WERI-Rb-1 (cell line): Measurements from ENCODE around the gene TMEM163.
A peak's percentile ranks its signal among the peaks of the same experiment; 100 is the strongest.

Experiments used
- DNase-seq: peaks from one replicate; pipeline ENCODE4 v3.0.0-alpha.2; 2020
- H3K27ac ChIP-seq: fragments of 250-450 bp; sonication (Bioruptor Pico); 2 replicates; pipeline ENCODE4 v1.5.1; 2020; ENCODE audit warnings: mild to moderate bottlenecking, moderate library complexity
- H3K27me3 ChIP-seq: fragments of 250-450 bp; sonication (Bioruptor Pico); 2 replicates; pipeline ENCODE4 v1.5.1; 2021; ENCODE audit warnings: mild to moderate bottlenecking, low read depth, moderate library complexity; ENCODE audit not compliant: insufficient read depth, severe bottlenecking
- H3K36me3 ChIP-seq: fragments of 250-450 bp; sonication (Bioruptor Pico); 2 replicates; pipeline ENCODE4 v1.5.1; 2020; ENCODE audit warnings: mild to moderate bottlenecking, moderate library complexity
- H3K4me3 ChIP-seq: 2 replicates; pipeline ENCODE4 v1.5.1; 2011; ENCODE audit warnings: low read depth, mild to moderate bottlenecking, control low read depth, low read length
- H3K9me3 ChIP-seq: fragments of 250-450 bp; sonication (Bioruptor Pico); 2 replicates; pipeline ENCODE4 v1.5.1; 2021; ENCODE audit warnings: mild to moderate bottlenecking, moderate library complexity; ENCODE audit not compliant: severe bottlenecking
- TF ChIP-seq, protein P1 (sequence below): IDR thresholded peaks from 2 replicates; pipeline ENCODE4 v1.5.1; 2011; ENCODE audit warnings: low read depth, mild to moderate bottlenecking, control low read depth, inconsistent platforms, low read length

TMEM163 gene

DNA sequence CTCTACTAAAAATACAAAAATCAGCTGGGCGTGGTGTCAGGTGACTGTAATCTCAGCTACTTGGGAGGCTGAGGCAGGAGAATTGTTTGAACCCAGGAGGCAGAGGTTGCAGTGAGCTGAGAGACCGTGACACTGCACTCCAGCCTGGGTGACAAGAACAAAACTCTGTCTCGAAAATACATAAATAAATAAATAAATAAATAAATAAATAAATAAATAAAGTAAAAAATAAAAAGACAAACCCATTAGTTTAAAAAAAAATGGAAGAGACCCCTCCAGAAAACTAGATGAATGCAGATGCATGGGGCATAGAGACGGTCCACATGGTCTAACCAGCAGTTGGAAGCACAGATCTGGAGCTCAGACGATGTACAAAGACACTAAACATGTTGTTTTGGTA lies 18.1 kb downstream of the TMEM163 start:
- no peaks in the 10 kb centered on the region for H3K9me3 ChIP-seq
- no peaks in the 10 kb centered on the region for H3K36me3 ChIP-seq
- no peak overlapping the region for H3K4me3 ChIP-seq
- no peak for DNase-seq
- TF ChIP-seq, protein P1, sequence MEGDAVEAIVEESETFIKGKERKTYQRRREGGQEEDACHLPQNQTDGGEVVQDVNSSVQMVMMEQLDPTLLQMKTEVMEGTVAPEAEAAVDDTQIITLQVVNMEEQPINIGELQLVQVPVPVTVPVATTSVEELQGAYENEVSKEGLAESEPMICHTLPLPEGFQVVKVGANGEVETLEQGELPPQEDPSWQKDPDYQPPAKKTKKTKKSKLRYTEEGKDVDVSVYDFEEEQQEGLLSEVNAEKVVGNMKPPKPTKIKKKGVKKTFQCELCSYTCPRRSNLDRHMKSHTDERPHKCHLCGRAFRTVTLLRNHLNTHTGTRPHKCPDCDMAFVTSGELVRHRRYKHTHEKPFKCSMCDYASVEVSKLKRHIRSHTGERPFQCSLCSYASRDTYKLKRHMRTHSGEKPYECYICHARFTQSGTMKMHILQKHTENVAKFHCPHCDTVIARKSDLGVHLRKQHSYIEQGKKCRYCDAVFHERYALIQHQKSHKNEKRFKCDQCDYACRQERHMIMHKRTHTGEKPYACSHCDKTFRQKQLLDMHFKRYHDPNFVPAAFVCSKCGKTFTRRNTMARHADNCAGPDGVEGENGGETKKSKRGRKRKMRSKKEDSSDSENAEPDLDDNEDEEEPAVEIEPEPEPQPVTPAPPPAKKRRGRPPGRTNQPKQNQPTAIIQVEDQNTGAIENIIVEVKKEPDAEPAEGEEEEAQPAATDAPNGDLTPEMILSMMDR: no peak
- no peaks in the 10 kb centered on the region for H3K27me3 ChIP-seq
- no peak overlapping the region for H3K27ac ChIP-seq

DNA sequence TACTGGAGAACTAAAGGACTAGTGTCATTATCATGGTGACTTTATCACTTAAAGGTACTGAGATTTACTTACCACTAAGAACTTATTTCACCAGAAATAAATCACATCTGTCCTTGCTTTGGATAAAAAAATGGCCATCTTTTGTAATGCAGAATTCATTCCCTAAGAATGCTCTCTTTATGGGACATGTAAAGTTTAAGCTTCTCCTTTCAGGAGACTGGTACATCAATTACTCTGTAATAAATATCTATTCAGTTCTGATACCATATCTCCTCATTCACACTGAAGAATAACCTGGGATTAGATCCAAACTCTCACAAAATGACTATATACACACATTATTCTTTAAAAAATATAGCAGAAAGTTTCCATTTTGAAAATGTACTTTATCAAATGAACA lies 24.4 kb downstream of the TMEM163 start:
- H3K36me3 ChIP-seq: no peaks in the 10 kb centered on the region
- no peaks in the 10 kb centered on the region for H3K9me3 ChIP-seq
- no peaks in the 10 kb centered on the region for H3K27me3 ChIP-seq
- TF ChIP-seq, protein P1: no peak
- no peak for DNase-seq
- H3K4me3 ChIP-seq: no peak overlapping the region
- H3K27ac ChIP-seq: no peak overlapping the region

DNA sequence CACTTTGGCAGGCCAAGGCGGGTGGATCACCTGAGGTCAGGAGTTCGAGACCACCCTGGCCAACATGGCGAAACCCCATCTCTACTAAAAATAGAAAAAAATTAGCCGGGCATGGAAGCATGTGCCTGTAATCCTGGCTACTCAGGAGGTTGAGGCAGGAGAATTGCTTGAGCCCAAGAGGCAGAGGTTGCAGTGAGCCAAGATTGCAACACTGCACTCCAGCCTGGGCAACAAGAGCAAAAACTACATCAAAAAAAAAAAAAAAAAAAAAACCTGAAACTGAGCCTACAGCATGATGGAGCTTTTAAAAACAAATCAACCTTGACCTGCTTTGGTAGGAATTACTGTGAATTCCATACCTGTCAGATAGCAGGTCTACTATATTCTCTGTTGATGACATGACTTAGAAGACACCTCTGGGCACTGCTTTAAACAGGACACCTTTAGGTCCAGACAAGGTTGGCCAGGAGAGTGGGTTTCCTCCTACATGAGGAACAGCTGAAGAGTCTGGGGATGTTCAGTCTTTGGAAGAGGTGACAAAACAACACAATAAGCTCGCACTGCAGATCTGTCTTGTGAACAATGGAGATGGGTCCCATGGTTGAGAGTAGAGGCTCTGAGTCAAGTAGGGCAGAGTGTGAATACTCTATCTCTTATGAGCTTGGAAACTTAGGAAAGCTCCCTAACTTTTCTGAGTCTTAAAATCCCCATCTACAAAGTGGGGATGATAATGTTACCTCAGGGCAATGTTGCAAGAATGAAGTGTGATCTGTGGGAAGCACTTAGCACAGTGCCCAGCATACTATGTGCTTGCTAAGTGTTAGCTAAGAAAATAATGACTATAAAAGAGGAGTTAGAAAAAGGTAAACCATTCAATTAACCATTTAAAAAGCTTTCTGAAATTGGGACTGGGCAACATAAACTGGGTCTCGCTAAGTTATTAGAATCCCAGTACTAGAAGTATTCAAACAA lies 25.2 kb downstream of the TMEM163 start:
- TF ChIP-seq, protein P1: no peak
- no peak overlapping the region for H3K27ac ChIP-seq
- H3K27me3 ChIP-seq: no peaks in the 10 kb centered on the region
- H3K4me3 ChIP-seq: no peak overlapping the region
- H3K36me3 ChIP-seq: no peaks in the 10 kb centered on the region
- H3K9me3 ChIP-seq: no peaks in the 10 kb centered on the region
- no peak for DNase-seq

DNA sequence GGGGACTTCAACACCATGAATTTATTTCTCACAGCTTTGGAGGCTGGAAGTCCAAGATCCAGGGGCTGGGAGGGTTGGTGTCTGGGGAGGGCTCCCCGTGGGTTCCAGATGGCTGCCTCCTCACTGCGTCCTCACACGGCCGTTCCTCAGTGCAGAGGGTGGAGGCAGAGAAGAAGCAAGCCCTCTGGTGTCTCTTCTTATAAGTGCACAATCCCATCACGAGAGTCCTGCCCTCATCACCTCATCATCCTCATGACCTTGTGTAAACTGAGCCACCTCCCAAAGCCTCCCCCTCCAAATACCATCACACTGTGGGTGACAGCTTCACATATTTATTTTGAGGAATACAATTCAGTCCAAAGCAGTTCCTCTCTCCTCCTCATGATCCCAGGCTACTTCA lies 26.3 kb downstream of the TMEM163 start:
- H3K4me3 ChIP-seq: no peak overlapping the region
- TF ChIP-seq, protein P1: peak; percentile 61
- no peaks in the 10 kb centered on the region for H3K36me3 ChIP-seq
- H3K27me3 ChIP-seq: no peaks in the 10 kb centered on the region
- no peak overlapping the region for H3K27ac ChIP-seq
- no peaks in the 10 kb centered on the region for H3K9me3 ChIP-seq
- DNase-seq: peak; percentile 33

DNA sequence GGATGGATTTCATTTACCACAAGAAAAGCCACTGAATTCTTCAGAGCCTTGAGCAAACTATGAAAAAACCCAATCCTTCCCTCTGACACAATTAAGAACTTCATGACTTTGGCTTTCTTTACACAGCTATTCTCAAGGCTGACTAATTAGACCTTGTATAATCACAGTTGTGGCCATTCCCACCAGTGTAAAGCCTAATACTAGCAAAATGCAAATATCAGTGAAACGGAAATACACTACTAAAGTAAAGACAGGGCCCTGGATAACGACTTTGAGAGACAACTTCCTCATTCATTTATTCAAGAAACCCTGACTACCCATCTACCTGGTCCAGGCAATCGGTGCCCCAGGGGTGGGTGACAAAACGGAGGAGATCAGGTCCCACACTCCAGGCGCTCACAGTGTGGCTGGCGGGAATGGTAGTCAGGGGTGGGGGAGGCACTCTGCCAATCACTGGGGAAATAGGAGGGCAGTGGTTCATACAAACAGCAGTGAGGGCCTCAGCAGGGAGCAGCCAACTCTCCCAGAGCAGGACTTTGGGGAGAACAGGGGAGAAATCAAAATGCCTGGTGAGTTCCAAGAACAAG lies 28.1 kb downstream of the TMEM163 start:
- no peak overlapping the region for H3K4me3 ChIP-seq
- H3K27me3 ChIP-seq: no peaks in the 10 kb centered on the region
- DNase-seq: no peak
- H3K36me3 ChIP-seq: no peaks in the 10 kb centered on the region
- no peaks in the 10 kb centered on the region for H3K9me3 ChIP-seq
- no peak overlapping the region for H3K27ac ChIP-seq
- TF ChIP-seq, protein P1: no peak
